Loucy (cell line): ENCODE results near the gene GPBAR1.
"Not testable (repeated sequence)": the region's sequence is repeated elsewhere in the genome, so short reads cannot be mapped to it uniquely, and the experiment has no call there.

ENCODE experiments used
- H2AFZ ChIP-seq: fragments of 200-600 bp; sonication (generic); 2 replicates; pipeline ENCODE4 v1.6.0; 2016; ENCODE audit warnings: antibody characterized with exemption, mild to moderate bottlenecking, low read length, moderate library complexity
- H3F3A ChIP-seq: fragments of 200-600 bp; 2 replicates; pipeline ENCODE4 v1.6.0; 2016; ENCODE audit warnings: antibody characterized with exemption, low read depth, mild to moderate bottlenecking
- H3K27me3 ChIP-seq: fragments of 200-600 bp; sonication (generic); 2 replicates; pipeline ENCODE4 v1.6.1; 2014; ENCODE audit warnings: low read length, mild to moderate bottlenecking; ENCODE audit not compliant: insufficient read depth, poor library complexity, severe bottlenecking
- H3K36me3 ChIP-seq: fragments of 200-600 bp; sonication (generic); 2 replicates; pipeline ENCODE4 v1.6.1; 2016; ENCODE audit warnings: low read length; ENCODE audit not compliant: insufficient read depth
- H3K4me1 ChIP-seq: fragments of 200-600 bp; sonication (generic); 2 replicates; pipeline ENCODE4 v1.5.1; 2014; ENCODE audit warnings: low read length, mild to moderate bottlenecking; ENCODE audit not compliant: insufficient read depth, poor library complexity, severe bottlenecking
- H3K4me2 ChIP-seq: fragments of 200-600 bp; sonication (generic); 2 replicates; pipeline ENCODE4 v1.6.0; 2014; ENCODE audit warnings: antibody characterized with exemption, low read length, low read depth, mild to moderate bottlenecking; ENCODE audit not compliant: poor library complexity, severe bottlenecking
- H3K4me3 ChIP-seq: fragments of 200-600 bp; sonication (generic); 2 replicates; pipeline ENCODE4 v1.5.1; 2014; ENCODE audit warnings: low read length, mild to moderate bottlenecking, mixed read lengths; ENCODE audit not compliant: poor library complexity, severe bottlenecking
- H3K79me2 ChIP-seq: fragments of 200-600 bp; sonication (generic); 2 replicates; pipeline ENCODE4 v1.6.1; 2014; ENCODE audit warnings: low read length; ENCODE audit not compliant: insufficient read depth
- H3K9ac ChIP-seq: fragments of 200-600 bp; sonication (generic); 2 replicates; pipeline ENCODE4 v1.6.0; 2014; ENCODE audit warnings: mild to moderate bottlenecking, low read depth, low read length, moderate library complexity; ENCODE audit not compliant: poor library complexity, severe bottlenecking
- H3K9me2 ChIP-seq: fragments of 200-600 bp; sonication (generic); replicated peaks from 2 replicates; pipeline ENCODE4 v1.6.1; 2016; ENCODE audit warnings: low read depth, low read length, mixed read lengths
- H3K9me3 ChIP-seq: fragments of 200-600 bp; sonication (generic); 2 replicates; pipeline ENCODE4 v1.6.1; 2014; ENCODE audit warnings: mild to moderate bottlenecking, antibody characterized with exemption, low read length, low read depth; ENCODE audit not compliant: insufficient read depth
- H4K20me1 ChIP-seq: fragments of 200-600 bp; sonication (generic); 2 replicates; pipeline ENCODE4 v1.6.0; 2014; ENCODE audit warnings: antibody characterized with exemption, low read length, mild to moderate bottlenecking; ENCODE audit not compliant: insufficient read depth, poor library complexity, severe bottlenecking
- EZH2phosphoT487 ChIP-seq: fragments of 200-600 bp; IDR thresholded peaks from 2 replicates; pipeline ENCODE4 v1.6.1; 2018; ENCODE audit warnings: antibody characterized with exemption, mild to moderate bottlenecking, moderate library complexity, borderline replicate concordance
- TF ChIP-seq, protein P1 (sequence below): fragments of 200-600 bp; sonication (generic); conservative IDR thresholded peaks from 2 replicates; pipeline ENCODE4 v1.5.1; 2014; ENCODE audit warnings: mild to moderate bottlenecking, antibody characterized with exemption, low read length

GPBAR1 gene

DNA sequence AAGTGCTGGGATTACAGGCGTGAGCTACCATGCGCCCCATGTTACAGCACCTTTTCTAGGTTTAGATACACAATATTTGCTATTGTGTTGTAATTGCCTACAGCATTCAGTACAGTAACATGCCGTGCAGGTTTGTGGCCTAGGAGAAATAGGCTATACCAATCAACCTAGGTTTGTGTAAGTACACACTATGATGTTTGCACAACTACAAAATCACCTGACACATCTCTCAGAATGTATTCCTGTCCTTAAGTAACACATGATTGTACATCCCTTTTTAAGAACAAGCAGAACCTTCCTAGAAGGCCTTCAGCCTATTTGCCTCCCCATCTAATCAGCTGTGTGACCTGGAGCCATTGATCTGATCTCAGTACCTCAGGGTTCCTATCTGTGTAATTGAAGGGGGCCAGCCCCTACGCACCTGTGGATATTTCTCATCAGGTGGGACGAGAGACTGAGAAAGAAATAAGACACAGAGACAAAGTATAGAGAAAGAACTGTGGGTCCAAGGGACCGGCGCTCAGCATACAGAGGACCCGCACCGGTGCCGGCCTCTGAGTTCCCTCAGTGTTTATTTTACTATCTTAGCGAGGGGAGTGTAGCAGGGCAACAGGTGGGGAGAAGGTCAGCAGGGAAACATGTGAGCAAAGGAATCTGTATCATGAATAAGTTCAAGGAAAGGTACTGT is 50.2 kb downstream of the GPBAR1 start:
- Histone ChIP-seq H3F3A (no peaks in the 10 kb centered on the region), H4K20me1 (no peaks in the 10 kb centered on the region), H3K36me3 (no peaks in the 10 kb centered on the region), H2AFZ (no peak overlapping the region), H3K9ac (no peak overlapping the region), H3K9me3 (no peaks in the 10 kb centered on the region), H3K27me3 (no peaks in the 10 kb centered on the region), H3K79me2 (no peaks in the 10 kb centered on the region), H3K4me2 (no peak overlapping the region), H3K9me2 (no peaks in the 10 kb centered on the region), H3K4me3 (no peak overlapping the region), H3K4me1 (peaks cover 6% of the 10 kb centered on the region)
- TF ChIP-seq, protein P1, sequence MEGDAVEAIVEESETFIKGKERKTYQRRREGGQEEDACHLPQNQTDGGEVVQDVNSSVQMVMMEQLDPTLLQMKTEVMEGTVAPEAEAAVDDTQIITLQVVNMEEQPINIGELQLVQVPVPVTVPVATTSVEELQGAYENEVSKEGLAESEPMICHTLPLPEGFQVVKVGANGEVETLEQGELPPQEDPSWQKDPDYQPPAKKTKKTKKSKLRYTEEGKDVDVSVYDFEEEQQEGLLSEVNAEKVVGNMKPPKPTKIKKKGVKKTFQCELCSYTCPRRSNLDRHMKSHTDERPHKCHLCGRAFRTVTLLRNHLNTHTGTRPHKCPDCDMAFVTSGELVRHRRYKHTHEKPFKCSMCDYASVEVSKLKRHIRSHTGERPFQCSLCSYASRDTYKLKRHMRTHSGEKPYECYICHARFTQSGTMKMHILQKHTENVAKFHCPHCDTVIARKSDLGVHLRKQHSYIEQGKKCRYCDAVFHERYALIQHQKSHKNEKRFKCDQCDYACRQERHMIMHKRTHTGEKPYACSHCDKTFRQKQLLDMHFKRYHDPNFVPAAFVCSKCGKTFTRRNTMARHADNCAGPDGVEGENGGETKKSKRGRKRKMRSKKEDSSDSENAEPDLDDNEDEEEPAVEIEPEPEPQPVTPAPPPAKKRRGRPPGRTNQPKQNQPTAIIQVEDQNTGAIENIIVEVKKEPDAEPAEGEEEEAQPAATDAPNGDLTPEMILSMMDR, result no peak
- TF ChIP-seq EZH2phosphoT487, result no peak

DNA sequence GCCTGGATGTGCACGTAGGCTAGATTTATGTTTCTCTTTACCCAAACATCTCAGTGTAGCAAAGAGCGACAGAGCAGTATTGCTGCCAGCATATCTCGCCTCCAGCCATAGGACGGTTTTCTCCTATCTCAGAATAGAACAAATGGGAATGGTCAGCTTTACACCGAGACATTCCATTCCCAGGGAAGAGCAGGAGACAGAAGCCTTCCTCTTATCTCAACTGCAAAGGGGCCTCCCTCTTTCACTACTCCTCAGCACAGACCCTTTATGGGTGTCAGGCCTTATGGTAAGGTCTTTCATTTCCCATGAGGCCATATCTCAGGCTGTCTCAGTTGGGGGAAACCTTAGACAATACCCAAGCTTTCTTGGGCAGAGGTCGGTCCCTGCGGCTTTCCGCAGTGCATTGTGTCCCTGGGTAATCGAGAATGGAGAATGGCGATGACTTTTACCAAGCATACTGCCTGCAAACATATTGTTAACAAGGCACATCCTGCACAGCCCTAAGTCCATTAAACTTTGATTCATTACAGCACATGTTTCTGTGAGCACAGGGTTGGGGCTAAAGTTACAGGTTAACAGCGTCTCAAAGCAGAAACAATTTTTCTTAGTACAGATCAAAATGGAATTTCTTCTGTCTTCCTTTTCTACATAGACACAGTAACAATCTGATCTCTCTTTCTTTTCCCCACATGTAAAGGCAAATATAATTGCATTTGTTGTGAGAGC is 50.9 kb downstream of the GPBAR1 start:
- not testable (repeated sequence) for H3K9me3 ChIP-seq, H2AFZ ChIP-seq, H3K4me3 ChIP-seq, H3K9ac ChIP-seq, H3K36me3 ChIP-seq, H3K79me2 ChIP-seq, H3K4me2 ChIP-seq, H3K27me3 ChIP-seq, H4K20me1 ChIP-seq, H3F3A ChIP-seq, H3K9me2 ChIP-seq, H3K4me1 ChIP-seq

DNA sequence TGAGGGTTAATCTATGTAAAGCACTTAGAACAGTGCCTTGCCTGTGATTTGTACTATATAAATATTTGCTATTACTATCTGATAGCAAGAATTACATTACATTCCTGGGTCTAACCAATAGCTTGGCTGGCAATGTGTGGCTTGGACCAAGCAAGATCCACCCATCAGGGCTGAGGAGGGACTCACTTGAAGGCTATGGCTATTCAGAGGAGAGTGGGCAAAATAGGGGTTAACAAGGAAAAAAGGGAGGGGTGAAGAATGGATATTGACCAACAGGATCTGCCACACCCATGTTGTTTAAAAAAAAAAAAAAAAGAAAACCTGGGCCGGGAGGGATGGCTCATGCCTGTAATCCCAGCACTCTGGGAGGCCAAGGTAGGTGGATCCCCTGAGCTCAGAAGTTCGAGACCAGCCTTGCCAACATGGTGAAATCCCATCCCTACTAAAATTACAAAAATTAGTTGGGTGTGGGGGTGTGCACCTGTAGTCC is 51.5 kb downstream of the GPBAR1 start:
- no peaks in the 10 kb centered on the region for H3F3A ChIP-seq
- H3K9me2 ChIP-seq, result no peaks in the 10 kb centered on the region
- no peak overlapping the region for H3K9ac ChIP-seq
- H3K4me2 ChIP-seq, result no peak overlapping the region
- peaks cover 11% of the 10 kb centered on the region for H3K4me1 ChIP-seq
- no peak overlapping the region for H2AFZ ChIP-seq
- H3K27me3 ChIP-seq, result no peaks in the 10 kb centered on the region
- H3K36me3 ChIP-seq, result no peaks in the 10 kb centered on the region
- no peaks in the 10 kb centered on the region for H4K20me1 ChIP-seq
- no peaks in the 10 kb centered on the region for H3K9me3 ChIP-seq
- H3K79me2 ChIP-seq, result no peaks in the 10 kb centered on the region
- TF ChIP-seq, protein P1, result no peak
- TF ChIP-seq EZH2phosphoT487, result no peak
- no peak overlapping the region for H3K4me3 ChIP-seq
